Measurements from ENCODE around the gene FANCC.

Gene FANCC

DNA sequence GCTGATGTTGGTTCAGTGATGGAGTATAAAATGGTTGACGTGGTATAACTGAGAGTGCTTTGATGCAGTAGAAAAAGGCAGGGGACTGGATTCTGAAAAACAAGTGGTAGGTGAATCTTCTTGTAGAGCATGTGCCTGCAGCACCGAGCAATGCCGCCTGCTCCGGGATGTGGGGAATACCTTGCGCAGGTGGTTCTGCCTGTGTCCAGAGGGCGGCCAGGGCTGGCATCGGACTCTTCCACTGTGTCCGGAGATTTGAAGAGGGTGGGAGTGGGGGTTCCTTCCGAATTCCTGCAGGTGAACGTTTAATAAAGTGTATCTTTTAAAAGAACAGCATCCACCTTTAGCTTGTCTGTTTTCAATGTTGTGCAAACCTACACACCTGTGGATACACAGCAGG lies 238.0 kb downstream of the FANCC start:
- TF ChIP-seq, protein P1, sequence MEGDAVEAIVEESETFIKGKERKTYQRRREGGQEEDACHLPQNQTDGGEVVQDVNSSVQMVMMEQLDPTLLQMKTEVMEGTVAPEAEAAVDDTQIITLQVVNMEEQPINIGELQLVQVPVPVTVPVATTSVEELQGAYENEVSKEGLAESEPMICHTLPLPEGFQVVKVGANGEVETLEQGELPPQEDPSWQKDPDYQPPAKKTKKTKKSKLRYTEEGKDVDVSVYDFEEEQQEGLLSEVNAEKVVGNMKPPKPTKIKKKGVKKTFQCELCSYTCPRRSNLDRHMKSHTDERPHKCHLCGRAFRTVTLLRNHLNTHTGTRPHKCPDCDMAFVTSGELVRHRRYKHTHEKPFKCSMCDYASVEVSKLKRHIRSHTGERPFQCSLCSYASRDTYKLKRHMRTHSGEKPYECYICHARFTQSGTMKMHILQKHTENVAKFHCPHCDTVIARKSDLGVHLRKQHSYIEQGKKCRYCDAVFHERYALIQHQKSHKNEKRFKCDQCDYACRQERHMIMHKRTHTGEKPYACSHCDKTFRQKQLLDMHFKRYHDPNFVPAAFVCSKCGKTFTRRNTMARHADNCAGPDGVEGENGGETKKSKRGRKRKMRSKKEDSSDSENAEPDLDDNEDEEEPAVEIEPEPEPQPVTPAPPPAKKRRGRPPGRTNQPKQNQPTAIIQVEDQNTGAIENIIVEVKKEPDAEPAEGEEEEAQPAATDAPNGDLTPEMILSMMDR (IDR thresholded peaks at IDR 0.05; ENCODE audit: low read depth, low read length, missing control alignments), result no peak
- Histone ChIP-seq H3K27ac (no peak overlapping the region), H3K4me3 (ENCODE audit: low read depth, low read length) (no peak overlapping the region), H3K27me3 (replicated peaks) (no peaks in the 10 kb centered on the region), H3K36me3 (replicated peaks) (peaks cover 36% of the 10 kb centered on the region)
- no peak for DNase-seq
- in situ Hi-C loops (cut with HindIII; ENCODE audit: low pct_ligation_motif_present, low sequenced_read_pairs), result no loop called here

DNA sequence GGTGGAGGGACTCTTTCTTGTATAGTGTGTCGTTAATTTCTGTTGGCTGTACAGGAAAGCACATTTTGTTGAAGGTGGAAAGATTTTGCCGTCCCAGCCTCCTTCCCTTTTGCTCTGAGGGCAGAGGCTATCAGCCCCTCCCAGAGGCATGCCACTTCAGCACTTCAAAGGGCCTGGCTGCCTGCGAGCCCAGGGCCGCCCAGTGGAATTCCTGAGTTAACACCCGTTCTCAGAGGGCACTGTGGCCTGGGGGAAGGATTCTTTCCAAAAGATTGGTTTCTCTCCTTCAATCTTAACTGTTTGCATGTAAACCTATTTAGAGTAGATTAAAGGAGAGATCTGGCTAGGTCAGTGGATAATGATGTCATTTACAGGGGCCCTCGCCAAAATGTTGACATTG lies 238.6 kb downstream of the FANCC start:
- no peak for DNase-seq
- Histone ChIP-seq H3K27ac (no peak overlapping the region), H3K27me3 (replicated peaks) (no peaks in the 10 kb centered on the region), H3K36me3 (replicated peaks) (peaks cover 38% of the 10 kb centered on the region), H3K4me3 (ENCODE audit: low read depth, low read length) (no peak overlapping the region)
- TF ChIP-seq, protein P1 (IDR thresholded peaks at IDR 0.05; ENCODE audit: low read depth, low read length, missing control alignments), result no peak
- in situ Hi-C loops (cut with HindIII; ENCODE audit: low pct_ligation_motif_present, low sequenced_read_pairs), result no loop called here

DNA sequence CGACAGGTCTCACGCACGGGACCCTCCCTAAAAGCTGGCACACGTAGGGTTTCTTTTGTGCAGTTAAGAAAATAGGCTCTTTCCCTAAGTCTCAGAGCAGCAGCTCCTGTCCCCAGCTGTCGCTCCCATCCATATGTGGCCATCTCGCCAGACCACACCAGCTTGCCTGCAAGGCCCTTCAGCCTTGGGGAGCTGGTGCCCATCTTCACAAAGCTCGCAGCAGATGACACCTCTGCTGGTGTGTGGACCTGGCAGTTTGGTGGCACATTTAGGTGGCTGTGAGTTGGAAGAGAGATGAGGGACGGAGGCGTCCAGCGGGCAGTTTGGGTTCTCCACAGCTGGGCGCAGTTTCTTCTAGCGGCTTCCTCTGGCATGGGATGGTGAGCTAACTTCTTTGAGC lies 239.0 kb downstream of the FANCC start:
- Histone ChIP-seq H3K4me3 (ENCODE audit: low read depth, low read length) (no peak overlapping the region), H3K27ac (no peak overlapping the region), H3K27me3 (replicated peaks) (no peaks in the 10 kb centered on the region), H3K36me3 (replicated peaks) (peaks cover 35% of the 10 kb centered on the region)
- TF ChIP-seq, protein P1 (IDR thresholded peaks at IDR 0.05; ENCODE audit: low read depth, low read length, missing control alignments), result no peak
- in situ Hi-C loops (cut with HindIII; ENCODE audit: low pct_ligation_motif_present, low sequenced_read_pairs), result no loop called here
- no peak for DNase-seq

DNA sequence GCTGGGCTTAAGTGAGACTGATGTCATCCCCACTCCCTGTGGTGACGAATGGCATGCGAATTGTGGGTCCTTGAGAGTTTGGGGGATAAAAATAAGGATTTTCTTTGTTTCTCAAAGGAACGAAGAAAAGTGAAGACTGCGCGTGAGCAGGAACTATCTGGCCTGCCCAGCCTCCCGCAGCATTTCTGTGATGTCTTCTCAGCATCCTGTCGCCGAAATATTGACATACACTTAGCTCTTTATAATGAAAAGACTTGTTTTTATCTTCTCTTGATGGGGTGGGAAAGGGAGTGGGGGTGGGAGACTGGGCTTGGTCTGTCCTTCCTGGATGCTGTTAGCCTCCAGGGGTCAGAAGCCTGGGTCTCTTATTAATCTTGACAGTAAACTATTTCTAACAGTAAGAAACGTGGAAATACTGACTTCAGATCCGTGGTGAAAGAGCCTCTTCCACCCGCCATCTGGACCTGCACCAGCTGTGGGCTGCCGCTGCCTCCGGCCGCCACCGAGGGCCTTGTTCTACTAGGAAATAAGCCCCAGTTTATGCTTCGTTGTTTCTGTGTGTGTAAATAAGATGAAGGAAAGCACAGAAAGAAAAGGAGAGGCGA lies 239.6 kb downstream of the FANCC start:
- TF ChIP-seq, protein P1 (IDR thresholded peaks at IDR 0.05; ENCODE audit: low read depth, low read length, missing control alignments), result no peak
- H3K36me3 ChIP-seq (replicated peaks), result peaks cover 30% of the 10 kb centered on the region

DNA sequence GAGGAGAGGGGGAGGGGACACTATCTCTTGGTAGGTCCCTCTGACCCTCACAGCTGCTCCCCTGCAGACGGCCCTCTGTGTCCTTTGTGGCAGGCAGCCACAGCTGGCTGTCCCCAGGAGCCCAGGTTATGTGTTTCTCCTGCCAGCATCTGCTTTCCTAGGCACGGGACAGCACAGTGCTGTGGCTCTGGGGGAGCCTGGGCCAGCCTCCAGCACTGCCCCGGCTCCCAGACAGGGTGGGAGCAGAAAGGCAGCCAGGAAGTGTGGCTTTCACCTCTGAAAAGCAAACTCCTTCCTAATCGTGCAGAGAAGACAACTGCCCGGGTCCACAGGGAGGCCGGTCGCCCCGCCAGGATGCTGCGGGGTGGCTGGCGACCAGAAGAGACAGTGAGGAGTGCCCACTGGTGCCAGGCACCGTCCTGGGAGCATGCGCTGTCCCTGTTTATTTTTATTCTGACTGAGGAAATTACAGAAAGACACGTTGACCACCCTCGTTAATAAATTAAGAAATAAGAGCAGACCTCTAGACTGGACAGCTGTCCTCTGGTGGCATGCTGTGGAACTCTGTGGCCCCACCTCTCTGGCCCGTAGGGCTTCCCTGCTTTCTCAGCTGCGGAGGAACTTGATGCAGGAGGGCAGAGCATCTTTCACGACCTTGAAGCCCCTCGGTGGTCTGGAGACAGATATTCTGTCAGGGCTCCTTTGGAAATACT lies 240.3 kb downstream of the FANCC start:
- TF ChIP-seq, protein P1 (IDR thresholded peaks at IDR 0.05; ENCODE audit: low read depth, low read length, missing control alignments), result peak; percentile 41
- H3K27me3 ChIP-seq (replicated peaks), result no peaks in the 10 kb centered on the region
- in situ Hi-C loops (cut with HindIII; ENCODE audit: low pct_ligation_motif_present, low sequenced_read_pairs), result no loop called here
- no peak overlapping the region for H3K4me3 ChIP-seq (ENCODE audit: low read depth, low read length)
- peaks cover 27% of the 10 kb centered on the region for H3K36me3 ChIP-seq (replicated peaks)
- no peak for DNase-seq
- no peak overlapping the region for H3K27ac ChIP-seq

More for the DNA sequence above, 239.6 kb downstream of the FANCC start:
- in situ Hi-C loops (cut with HindIII; ENCODE audit: low pct_ligation_motif_present, low sequenced_read_pairs), result no loop called here
- Histone ChIP-seq H3K27me3 (replicated peaks) (no peaks in the 10 kb centered on the region), H3K4me3 (ENCODE audit: low read depth, low read length) (no peak overlapping the region), H3K27ac (no peak overlapping the region)
- DNase-seq, result no peak

Measured in brain microvascular endothelial cell (primary cell).